A549 (cell line): ENCODE data around the gene SLC20A1. TPM values are rescaled to one million over a fixed set of nuclear protein-coding genes. Genes with fewer than 3 reads are reported as not detected.
A peak's percentile ranks its signal among the peaks of the same experiment; 100 is the strongest.

ENCODE experiments used
- ATAC-seq, 2 experiments: fragments of 200-7000 bp in 1 of 2; fragments of >200 bp in 1 of 2; cut with Nextera tagmentation in 1 of 2; cut with Tn5 transposase in 1 of 2; 3 replicates each; pipeline versions ENCODE4 v1.8.0 to v1.9.1; 2018 to 2020; ENCODE audit warnings: mild to moderate bottlenecking in 1 of 2, moderate library complexity in 1 of 2
- CTCF ChIA-PET: fragments of 300-600 bp; sonication (Branson Sonifier 250); formaldehyde crosslinking; extraction: SDS; loops from one replicate; lab custom pipeline; 2021; ENCODE audit warnings: antibody characterized with exemption, inconsistent platforms; lab: Yijun Ruan, JAX
- POLR2A ChIA-PET: fragments of 350-600 bp; formaldehyde crosslinking; extraction: SDS; loops from one replicate; lab custom pipeline; 2021; ENCODE audit warnings: antibody characterized with exemption, inconsistent platforms; lab: Yijun Ruan, JAX
- DNase-seq, 2 experiments: peaks; one replicate each; pipeline versions ENCODE4 v3.0.0 to v3.0.0-alpha.2; 2011 to 2016; ENCODE audit warnings: low read depth in 1 of 2, low spot score in 1 of 2
- FAIRE-seq: peaks from 2 replicates; lab custom pipeline; 2011; peaks lifted over from hg19 to GRCh38; lab: Jason Lieb, UNC
- H3K27ac ChIP-seq, 2 experiments: fragments of >200 bp; sonication (Bioruptor Twin); formaldehyde crosslinking; 3 replicates each; pipeline ENCODE4 v1.5.1; 2016 to 2017
- H3K4me1 ChIP-seq: fragments of >200 bp; sonication (Bioruptor Twin); formaldehyde crosslinking; 3 replicates; pipeline ENCODE4 v1.6.1; 2016
- H3K4me2 ChIP-seq: fragments of >200 bp; sonication (Bioruptor Twin); formaldehyde crosslinking; 3 replicates; pipeline ENCODE4 v1.6.1; 2016
- H3K4me3 ChIP-seq: fragments of >200 bp; sonication (Bioruptor Twin); formaldehyde crosslinking; 3 replicates; pipeline ENCODE4 v1.5.1; 2016
- H3K9me3 ChIP-seq: fragments of >200 bp; sonication (Bioruptor Twin); formaldehyde crosslinking; 3 replicates; pipeline ENCODE4 v1.6.1; 2016
- CBX8 ChIP-seq: fragments of 200-600 bp; sonication (generic); IDR thresholded peaks from 2 replicates; pipeline ENCODE4 v1.6.1; 2016
- CHD2 ChIP-seq: fragments of 150-350 bp; IDR thresholded peaks from 2 replicates; pipeline ENCODE4 v1.6.1; 2014; ENCODE audit warnings: low read length; ENCODE audit not compliant: partially characterized antibody
- EHMT2 ChIP-seq: fragments of 200-600 bp; sonication (generic); IDR thresholded peaks from 2 replicates; pipeline ENCODE4 v1.6.1; 2016; ENCODE audit warnings: antibody characterized with exemption, low read depth, mild to moderate bottlenecking, moderate library complexity
- ESRRA ChIP-seq: fragments of 150-350 bp; IDR thresholded peaks from 2 replicates; pipeline ENCODE4 v1.6.1; 2014; ENCODE audit warnings: mild to moderate bottlenecking, low read length, borderline replicate concordance
- FOSL2 ChIP-seq, 2 experiments: fragments of 450-650 bp in 1 of 2; fragments of >200 bp in 1 of 2; sonication (Bioruptor Twin) in 1 of 2; formaldehyde crosslinking; IDR thresholded peaks; 2 replicates each; pipeline versions ENCODE4 v1.5.0 to v1.6.1; 2016 to 2020; ENCODE audit warnings: mild to moderate bottlenecking in 1 of 2, moderate library complexity in 1 of 2
- FOXS1 ChIP-seq: fragments of 250-450 bp; sonication (Bioruptor Pico); IDR thresholded peaks from 2 replicates; pipeline ENCODE4 v1.5.0; 2020; ENCODE audit warnings: mild to moderate bottlenecking, moderate library complexity
- GATA3 ChIP-seq: IDR thresholded peaks from 2 replicates; pipeline ENCODE4 v1.6.1; 2012; ENCODE audit warnings: borderline replicate concordance
- HDAC2 ChIP-seq: fragments of 200-600 bp; sonication (generic); IDR thresholded peaks from 2 replicates; pipeline ENCODE4 v1.6.1; 2016
- HOXA7 ChIP-seq: fragments of 250-450 bp; sonication (Bioruptor Pico); IDR thresholded peaks from 2 replicates; pipeline ENCODE4 v1.5.0; 2020; ENCODE audit warnings: mild to moderate bottlenecking, moderate library complexity
- HOXB13 ChIP-seq: fragments of 250-450 bp; sonication (Bioruptor Pico); IDR thresholded peaks from 2 replicates; pipeline ENCODE4 v1.5.0; 2020; ENCODE audit warnings: low read depth, mild to moderate bottlenecking, moderate library complexity
- HOXB5 ChIP-seq: fragments of 250-450 bp; sonication (Bioruptor Pico); IDR thresholded peaks from 2 replicates; pipeline ENCODE4 v1.5.0; 2020; ENCODE audit warnings: mild to moderate bottlenecking, moderate library complexity
- JUN ChIP-seq, 2 experiments: fragments of >200 bp; sonication (Bioruptor Twin); formaldehyde crosslinking; IDR thresholded peaks; 2 replicates in 1 of 2; 3 replicates in 1 of 2; pipeline ENCODE4 v1.6.1; 2016 to 2017
- JUNB ChIP-seq: fragments of >200 bp; sonication (Bioruptor Twin); formaldehyde crosslinking; IDR thresholded peaks from 2 replicates; pipeline ENCODE4 v1.6.1; 2016
- KDM5A ChIP-seq: fragments of 200-600 bp; sonication (generic); IDR thresholded peaks from 2 replicates; pipeline ENCODE4 v1.6.1; 2016; ENCODE audit warnings: antibody characterized with exemption, mild to moderate bottlenecking
- MAFK ChIP-seq: fragments of 450-650 bp; IDR thresholded peaks from 2 replicates; pipeline ENCODE4 v1.6.1; 2014; ENCODE audit not compliant: partially characterized antibody
- MAZ ChIP-seq: fragments of 150-350 bp; IDR thresholded peaks from 2 replicates; pipeline ENCODE4 v1.6.1; 2014; ENCODE audit warnings: antibody characterized with exemption, low read depth, low read length, borderline replicate concordance
- NPAS2 ChIP-seq: fragments of 250-450 bp; sonication (Bioruptor Pico); IDR thresholded peaks from 2 replicates; pipeline ENCODE4 v1.8.0; 2022; ENCODE audit warnings: mild to moderate bottlenecking, moderate library complexity, borderline replicate concordance
- PHF8 ChIP-seq: fragments of 200-600 bp; sonication (generic); IDR thresholded peaks from 2 replicates; pipeline ENCODE4 v1.6.1; 2016; ENCODE audit warnings: low read depth, mild to moderate bottlenecking, antibody characterized with exemption, moderate library complexity, borderline replicate concordance
- POLR2A ChIP-seq: IDR thresholded peaks from 2 replicates; pipeline ENCODE4 v1.6.1; 2012; ENCODE audit warnings: mild to moderate bottlenecking, low read length
- RNF2 ChIP-seq: fragments of 200-600 bp; sonication (generic); IDR thresholded peaks from 2 replicates; pipeline ENCODE4 v1.6.1; 2016; ENCODE audit warnings: low read depth, mild to moderate bottlenecking, antibody characterized with exemption, moderate library complexity, borderline replicate concordance
- SMC3 ChIP-seq: fragments of >200 bp; sonication (Bioruptor Twin); formaldehyde crosslinking; IDR thresholded peaks from 3 replicates; pipeline ENCODE4 v1.6.1; 2018; ENCODE audit warnings: inconsistent platforms
- TFCP2L1 ChIP-seq: fragments of 250-450 bp; sonication (Bioruptor Pico); IDR thresholded peaks from 2 replicates; pipeline ENCODE4 v1.5.0; 2021; ENCODE audit warnings: mild to moderate bottlenecking
- TP53 ChIP-seq: fragments of 250-450 bp; sonication (Bioruptor Pico); IDR thresholded peaks from 2 replicates; pipeline ENCODE4 v1.5.0; 2021; ENCODE audit warnings: mild to moderate bottlenecking, moderate library complexity
- ZC3H11A ChIP-seq: fragments of 450-650 bp; IDR thresholded peaks from 2 replicates; pipeline ENCODE4 v1.6.1; 2014; ENCODE audit warnings: antibody characterized with exemption, mild to moderate bottlenecking
- WGBS: methylation state at CpG from one replicate; pipeline ENCODE4 v1.1.6; 2017; ENCODE audit errors: missing lambda C conversion rate; 5-methylcytosine and 5-hydroxymethylcytosine counted together
- polyA plus RNA-seq, 4 experiments: library from polyadenylated mRNA; depleted of rRNA in 3 of 4; stranded (reverse); fragments of >200 nt; fragmentation: RNase III in 1 of 4; extraction: RNeasy Plus Mini Kit Qiagen cat#74134 plus additional on column Dnase treatment in 1 of 4; gene quantifications; 2 replicates in 3 of 4; 3 replicates in 1 of 4; pipeline ENCODE4 v1.2.3, GENCODE V29; 2011 to 2017
- TF ChIP-seq, protein P1 (sequence below): fragments of 250-450 bp; sonication (Bioruptor Pico); IDR thresholded peaks from 2 replicates; pipeline ENCODE4 v1.5.0; 2020; ENCODE audit warnings: low read depth, mild to moderate bottlenecking, moderate library complexity
- TF ChIP-seq, protein P2 (sequence below): fragments of >200 bp; sonication (Bioruptor Twin); formaldehyde crosslinking; IDR thresholded peaks from 2 replicates; pipeline ENCODE4 v1.6.1; 2016
- TF ChIP-seq, protein P3 (sequence below): fragments of >200 bp; sonication (Bioruptor Twin); formaldehyde crosslinking; IDR thresholded peaks from 3 replicates; pipeline ENCODE4 v1.6.1; 2016
- TF ChIP-seq, protein P4 (sequence below): IDR thresholded peaks from 2 replicates; pipeline ENCODE4 v1.6.1; 2012
- TF ChIP-seq, protein P5 (sequence below): fragments of 250-450 bp; sonication (Bioruptor Pico); IDR thresholded peaks from 2 replicates; pipeline ENCODE4 v1.5.0; 2021; ENCODE audit warnings: mild to moderate bottlenecking, moderate library complexity, borderline replicate concordance

SLC20A1 gene
- polyA plus RNA-seq, 2 of the 4 experiments (the other 2 are of a cell fraction) = 83.6 to 86.8 TPM

DNA sequence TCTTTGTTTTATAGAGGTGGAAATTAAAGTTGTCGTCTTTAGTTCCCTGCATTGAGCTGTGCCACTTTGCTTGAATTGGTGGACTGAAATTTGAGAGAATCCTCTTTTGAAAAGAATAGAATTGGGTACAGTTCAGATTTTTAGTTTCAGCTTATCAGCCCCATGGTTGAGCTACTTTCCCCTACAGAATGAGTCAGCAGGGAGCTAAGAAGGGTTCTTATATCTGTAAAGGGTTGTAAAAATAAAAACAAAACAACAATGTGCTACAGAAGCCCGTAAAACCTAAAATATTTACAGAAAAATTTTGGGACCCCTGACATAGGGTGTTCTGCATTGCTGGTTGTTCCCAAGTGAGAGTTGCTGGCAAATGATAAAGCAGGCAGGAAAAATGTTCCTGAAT is 12.6 kb downstream of the SLC20A1 start:
- Histone ChIP-seq H3K4me1 (peaks cover 45% of the 10 kb centered on the region), H3K27ac (no peak overlapping the region), H3K9me3 (no peaks in the 10 kb centered on the region), H3K4me2 (no peak overlapping the region), H3K4me3 (no peak overlapping the region)
- CTCF ChIA-PET = interaction anchor here (1.0 to 5.7 kb wide), 5 partner anchors 11 to 72 kb away, joined by 3 to 27 read pairs (median 5); no protein-coding TSS in a partner anchor
- ATAC-seq (no peak), DNase-seq (no peak), FAIRE-seq (no peak)
- WGBS = 95% methylated on average over 2 of the region's 2 CpGs
- TF ChIP-seq KDM5A = no peak
- TF ChIP-seq ESRRA = no peak
- no peak for TF ChIP-seq SMC3
- TF ChIP-seq TFCP2L1 (CRISPR knock-in tag) = no peak
- TF ChIP-seq HOXA7 (CRISPR knock-in tag) = no peak
- no peak for TF ChIP-seq HOXB5 (CRISPR knock-in tag)
- no peak for TF ChIP-seq MAFK
- TF ChIP-seq, protein P1, sequence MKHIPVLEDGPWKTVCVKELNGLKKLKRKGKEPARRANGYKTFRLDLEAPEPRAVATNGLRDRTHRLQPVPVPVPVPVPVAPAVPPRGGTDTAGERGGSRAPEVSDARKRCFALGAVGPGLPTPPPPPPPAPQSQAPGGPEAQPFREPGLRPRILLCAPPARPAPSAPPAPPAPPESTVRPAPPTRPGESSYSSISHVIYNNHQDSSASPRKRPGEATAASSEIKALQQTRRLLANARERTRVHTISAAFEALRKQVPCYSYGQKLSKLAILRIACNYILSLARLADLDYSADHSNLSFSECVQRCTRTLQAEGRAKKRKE (CRISPR knock-in tag) = no peak
- POLR2A ChIA-PET = interaction anchor here (0.6 to 1.6 kb wide), 2 partner anchors 12 to 19 kb away, joined by 5 to 6 read pairs; partner anchors contain the start of gene SLC20A1

DNA sequence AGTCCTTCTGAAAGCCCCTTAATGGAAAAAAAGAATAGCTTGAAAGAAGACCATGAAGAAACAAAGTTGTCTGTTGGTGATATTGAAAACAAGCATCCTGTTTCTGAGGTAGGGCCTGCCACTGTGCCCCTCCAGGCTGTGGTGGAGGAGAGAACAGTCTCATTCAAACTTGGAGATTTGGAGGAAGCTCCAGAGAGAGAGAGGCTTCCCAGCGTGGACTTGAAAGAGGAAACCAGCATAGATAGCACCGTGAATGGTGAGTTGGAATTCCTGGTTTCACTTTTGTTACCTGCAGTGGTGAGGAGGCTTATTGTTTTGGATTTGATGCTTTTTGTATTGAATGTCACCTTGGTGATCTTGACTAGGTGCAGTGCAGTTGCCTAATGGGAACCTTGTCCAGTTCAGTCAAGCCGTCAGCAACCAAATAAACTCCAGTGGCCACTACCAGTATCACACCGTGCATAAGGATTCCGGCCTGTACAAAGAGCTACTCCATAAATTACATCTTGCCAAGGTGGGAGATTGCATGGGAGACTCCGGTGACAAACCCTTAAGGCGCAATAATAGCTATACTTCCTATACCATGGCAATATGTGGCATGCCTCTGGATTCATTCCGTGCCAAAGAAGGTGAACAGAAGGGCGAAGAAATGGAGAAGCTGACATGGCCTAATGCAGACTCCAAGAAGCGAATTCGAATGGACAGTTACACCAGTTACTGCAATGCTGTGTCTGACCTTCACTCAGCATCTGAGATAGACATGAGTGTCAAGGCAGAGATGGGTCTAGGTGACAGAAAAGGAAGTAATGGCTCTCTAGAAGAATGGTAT is 13.3 kb downstream of the SLC20A1 start:
- no peak overlapping the region for H3K27ac ChIP-seq
- no peak overlapping the region for H3K4me3 ChIP-seq
- no peak for FAIRE-seq
- ATAC-seq = peak; percentile 68 to 73
- no peak overlapping the region for H3K4me2 ChIP-seq
- DNase-seq = peak in 1 of 2 experiments; percentile 41
- POLR2A ChIA-PET = interaction anchor here (0.6 to 1.6 kb wide), 2 partner anchors 13 to 19 kb away, joined by 5 to 6 read pairs; partner anchors contain the start of gene SLC20A1
- TF ChIP-seq CHD2 = no peak
- TF ChIP-seq FOXS1 (CRISPR knock-in tag) = no peak
- TF ChIP-seq HOXB5 (CRISPR knock-in tag) = no peak
- TF ChIP-seq HDAC2 = no peak
- TF ChIP-seq, protein P2, sequence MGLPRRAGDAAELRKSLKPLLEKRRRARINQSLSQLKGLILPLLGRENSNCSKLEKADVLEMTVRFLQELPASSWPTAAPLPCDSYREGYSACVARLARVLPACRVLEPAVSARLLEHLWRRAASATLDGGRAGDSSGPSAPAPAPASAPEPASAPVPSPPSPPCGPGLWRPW = no peak
- no peak for TF ChIP-seq FOSL2 (IDR thresholded peaks at IDR 0.05)
- TF ChIP-seq FOSL2 (CRISPR knock-in tag; IDR thresholded peaks at IDR 0.05) = no peak
- TF ChIP-seq, protein P1 (CRISPR knock-in tag) = no peak
- TF ChIP-seq, protein P3, sequence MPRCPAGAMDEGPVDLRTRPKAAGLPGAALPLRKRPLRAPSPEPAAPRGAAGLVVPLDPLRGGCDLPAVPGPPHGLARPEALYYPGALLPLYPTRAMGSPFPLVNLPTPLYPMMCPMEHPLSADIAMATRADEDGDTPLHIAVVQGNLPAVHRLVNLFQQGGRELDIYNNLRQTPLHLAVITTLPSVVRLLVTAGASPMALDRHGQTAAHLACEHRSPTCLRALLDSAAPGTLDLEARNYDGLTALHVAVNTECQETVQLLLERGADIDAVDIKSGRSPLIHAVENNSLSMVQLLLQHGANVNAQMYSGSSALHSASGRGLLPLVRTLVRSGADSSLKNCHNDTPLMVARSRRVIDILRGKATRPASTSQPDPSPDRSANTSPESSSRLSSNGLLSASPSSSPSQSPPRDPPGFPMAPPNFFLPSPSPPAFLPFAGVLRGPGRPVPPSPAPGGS = no peak
- no peak for TF ChIP-seq NPAS2 (CRISPR knock-in tag)
- TF ChIP-seq, all 56 proteins: peak for 0
- Histone ChIP-seq H3K9me3 (no peaks in the 10 kb centered on the region), H3K4me1 (peaks cover 45% of the 10 kb centered on the region)
- 87% methylated on average over 11 of the region's 11 CpGs for WGBS
- CTCF ChIA-PET = interaction anchor here (1.0 to 5.7 kb wide), 6 partner anchors 12 to 71 kb away, joined by 3 to 27 read pairs (median 7); no protein-coding TSS in a partner anchor

DNA sequence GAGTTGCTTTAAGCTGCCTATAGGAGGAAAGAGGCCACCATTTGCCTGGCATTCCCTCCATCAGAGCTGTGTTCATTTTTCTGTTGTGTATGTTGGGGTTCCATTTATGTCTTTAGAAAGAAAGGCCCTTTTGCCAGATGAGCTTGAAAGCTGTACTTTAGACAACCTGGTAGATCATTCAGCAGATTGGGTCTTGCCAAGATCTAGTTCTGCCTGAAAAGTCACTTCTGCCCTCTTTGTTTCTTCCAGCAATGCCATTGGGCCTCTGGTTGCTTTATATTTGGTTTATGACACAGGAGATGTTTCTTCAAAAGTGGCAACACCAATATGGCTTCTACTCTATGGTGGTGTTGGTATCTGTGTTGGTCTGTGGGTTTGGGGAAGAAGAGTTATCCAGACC is 14.4 kb downstream of the SLC20A1 start:
- no peak overlapping the region for H3K4me2 ChIP-seq
- ChIA-PET POLR2A (no interaction called here), CTCF (interaction anchor here (2.1 to 11.4 kb wide), 3 partner anchors 12 to 67 kb away, joined by 9 to 82 read pairs (median 10); no protein-coding TSS in a partner anchor)
- ATAC-seq (no peak), FAIRE-seq (no peak), DNase-seq (no peak)
- peaks cover 45% of the 10 kb centered on the region for H3K4me1 ChIP-seq
- no peak overlapping the region for H3K4me3 ChIP-seq
- H3K9me3 ChIP-seq = no peaks in the 10 kb centered on the region
- no peak overlapping the region for H3K27ac ChIP-seq
- TF ChIP-seq JUNB (no peak), PHF8 (no peak), SMC3 (no peak), TP53 (CRISPR knock-in tag) (no peak), MAZ (no peak), HOXB13 (CRISPR knock-in tag) (no peak), ZC3H11A (no peak), CBX8 (no peak), NPAS2 (CRISPR knock-in tag) (no peak), RNF2 (no peak), POLR2A (no peak), EHMT2 (no peak), GATA3 (no peak), JUN (IDR thresholded peaks at IDR 0.05) (no peak)
- TF ChIP-seq, protein P4, sequence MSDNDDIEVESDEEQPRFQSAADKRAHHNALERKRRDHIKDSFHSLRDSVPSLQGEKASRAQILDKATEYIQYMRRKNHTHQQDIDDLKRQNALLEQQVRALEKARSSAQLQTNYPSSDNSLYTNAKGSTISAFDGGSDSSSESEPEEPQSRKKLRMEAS = no peak
- TF ChIP-seq, protein P5, sequence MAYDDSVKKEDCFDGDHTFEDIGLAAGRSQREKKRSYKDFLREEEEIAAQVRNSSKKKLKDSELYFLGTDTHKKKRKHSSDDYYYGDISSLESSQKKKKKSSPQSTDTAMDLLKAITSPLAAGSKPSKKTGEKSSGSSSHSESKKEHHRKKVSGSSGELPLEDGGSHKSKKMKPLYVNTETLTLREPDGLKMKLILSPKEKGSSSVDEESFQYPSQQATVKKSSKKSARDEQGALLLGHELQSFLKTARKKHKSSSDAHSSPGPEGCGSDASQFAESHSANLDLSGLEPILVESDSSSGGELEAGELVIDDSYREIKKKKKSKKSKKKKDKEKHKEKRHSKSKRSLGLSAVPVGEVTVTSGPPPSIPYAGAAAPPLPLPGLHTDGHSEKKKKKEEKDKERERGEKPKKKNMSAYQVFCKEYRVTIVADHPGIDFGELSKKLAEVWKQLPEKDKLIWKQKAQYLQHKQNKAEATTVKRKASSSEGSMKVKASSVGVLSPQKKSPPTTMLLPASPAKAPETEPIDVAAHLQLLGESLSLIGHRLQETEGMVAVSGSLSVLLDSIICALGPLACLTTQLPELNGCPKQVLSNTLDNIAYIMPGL = no peak
